Chondrocyte (in vitro differentiated cells): ENCODE data around the gene MEPCE. TPM values are rescaled to one million over a fixed set of nuclear protein-coding genes. Genes with fewer than 3 reads are reported as not detected.

Experiments
- DNase-seq: peaks from one replicate; pipeline ENCODE4 v3.0.0; 2021; ENCODE audit warnings: mixed read lengths, low spot score
- H3K27ac Mint-ChIP-seq: one replicate; pipeline ENCODE4 v1.8.0; 2021; ENCODE audit warnings: mild to moderate bottlenecking, moderate library complexity, mixed read lengths; ENCODE audit not compliant: unreplicated experiment
- H3K27me3 Mint-ChIP-seq: 2 replicates; pipeline ENCODE4 v1.8.0; 2021; ENCODE audit warnings: low read depth, mixed read lengths
- H3K36me3 Mint-ChIP-seq: 2 replicates; pipeline ENCODE4 v1.8.0; 2021; ENCODE audit warnings: low read depth, mixed read lengths
- H3K4me1 Mint-ChIP-seq: 2 replicates; pipeline ENCODE4 v1.8.0; 2021; ENCODE audit warnings: low read depth, mild to moderate bottlenecking, mixed read lengths
- H3K4me3 Mint-ChIP-seq: one replicate; pipeline ENCODE4 v1.8.0; 2021; ENCODE audit warnings: mild to moderate bottlenecking, moderate library complexity, mixed read lengths; ENCODE audit not compliant: unreplicated experiment
- H3K9me3 Mint-ChIP-seq: 2 replicates; pipeline ENCODE4 v1.8.0; 2021; ENCODE audit warnings: low read depth, mixed read lengths
- CTCF ChIP-seq: fragments of 200-600 bp; sonication (generic); IDR thresholded peaks from 2 replicates; pipeline ENCODE4 v1.5.0; 2021; ENCODE audit warnings: antibody characterized with exemption, mild to moderate bottlenecking, moderate library complexity
- total RNA-seq: library from RNA; stranded (reverse); gene quantifications from 3 replicates; pipeline ENCODE4 v1.2.1, GENCODE V29; 2021

Gene MEPCE
- total RNA-seq, 1 donor from 2014 or later, result 30.9 TPM

GRCh38 chr7:100411101-100411500 lies 18.5 kb upstream of the MEPCE start:
- H3K9me3 Mint-ChIP-seq, result no peaks in the 10 kb centered on the region
- no peaks in the 10 kb centered on the region for H3K36me3 Mint-ChIP-seq
- no peak overlapping the region for H3K4me3 Mint-ChIP-seq
- no peak for TF ChIP-seq CTCF
- DNase-seq, result no peak
- H3K27me3 Mint-ChIP-seq, result peaks cover 1% of the 10 kb centered on the region
- H3K27ac Mint-ChIP-seq, result no peak overlapping the region
- no peaks in the 10 kb centered on the region for H3K4me1 Mint-ChIP-seq

- Mint-ChIP-seq H3K9me3 (no peaks in the 10 kb centered on the region), H3K36me3 (no peaks in the 10 kb centered on the region), H3K27me3 (peaks cover 1% of the 10 kb centered on the region), H3K4me1 (no peaks in the 10 kb centered on the region), H3K27ac (no peak overlapping the region), H3K4me3 (no peak overlapping the region)
- TF ChIP-seq CTCF, result no peak
- DNase-seq, result no peak
Measured at GRCh38 chr7:100413346-100413745, 16.3 kb upstream of the MEPCE start.

GRCh38 chr7:100413889-100414288 lies 15.7 kb upstream of the MEPCE start:
- Mint-ChIP-seq H3K27ac (no peak overlapping the region), H3K27me3 (peaks cover 1% of the 10 kb centered on the region), H3K4me1 (no peaks in the 10 kb centered on the region), H3K36me3 (no peaks in the 10 kb centered on the region), H3K4me3 (no peak overlapping the region), H3K9me3 (no peaks in the 10 kb centered on the region)
- DNase-seq, result no peak
- no peak for TF ChIP-seq CTCF

GRCh38 chr7:100415448-100415847 lies 14.2 kb upstream of the MEPCE start:
- Mint-ChIP-seq H3K36me3 (no peaks in the 10 kb centered on the region), H3K27me3 (peaks cover 1% of the 10 kb centered on the region), H3K9me3 (no peaks in the 10 kb centered on the region), H3K4me1 (peaks cover 8% of the 10 kb centered on the region), H3K27ac (no peak overlapping the region), H3K4me3 (no peak overlapping the region)
- no peak for DNase-seq
- no peak for TF ChIP-seq CTCF

GRCh38 chr7:100418930-100419659 lies 10.5 kb upstream of the MEPCE start:
- peaks cover 8% of the 10 kb centered on the region for H3K4me1 Mint-ChIP-seq
- no peaks in the 10 kb centered on the region for H3K36me3 Mint-ChIP-seq
- TF ChIP-seq CTCF, result no peak
- DNase-seq, result no peak
- H3K9me3 Mint-ChIP-seq, result no peaks in the 10 kb centered on the region
- no peaks in the 10 kb centered on the region for H3K27me3 Mint-ChIP-seq
- H3K27ac Mint-ChIP-seq, result peak overlapping the region; percentile 42
- no peak overlapping the region for H3K4me3 Mint-ChIP-seq
